H4 (cell line): ENCODE data around the gene MYO15A. TPM values are rescaled to one million over a fixed set of nuclear protein-coding genes. Genes with fewer than 3 reads are reported as not detected.
"Not testable (repeated sequence)": the region's sequence is repeated elsewhere in the genome, so short reads cannot be mapped to it uniquely, and the experiment has no call there.

ENCODE experiments used
- DNase-seq: peaks from one replicate; pipeline ENCODE4 v3.0.0-alpha.2; 2015; ENCODE audit warnings: low spot score
- total RNA-seq: library from RNA; depleted of rRNA; stranded (reverse); fragments of >200 nt; shearing (Covaris generic); gene quantifications from 2 replicates; pipeline ENCODE4 v1.2.3, GENCODE V29; 2014; rRNA removed

MYO15A gene
- total RNA-seq, 1 experiment from 2014 or later, result under 0.01 TPM

- DNase-seq, result not testable (repeated sequence)
Observed at GRCh38 chr17:18216906-18217305, 108.3 kb downstream of the MYO15A start.

- DNase-seq, result peak; percentile 51
Observed at GRCh38 chr17:18217412-18218015, 109.0 kb downstream of the MYO15A start.

GRCh38 chr17:18218756-18219415 is 110.3 kb downstream of the MYO15A start:
- DNase-seq, result no peak

GRCh38 chr17:18224053-18224386 is 115.5 kb downstream of the MYO15A start:
- DNase-seq, result no peak

- DNase-seq, result no peak
Observed at GRCh38 chr17:18224387-18225120, 116.0 kb downstream of the MYO15A start.

GRCh38 chr17:18225121-18225641 is 116.6 kb downstream of the MYO15A start, which contains the start of gene LLGL1:
LLGL1 (plus strand) TSS chr17:18225635; CDS start chr17:18225683, 48 bp downstream.
- peak; percentile 87 for DNase-seq

GRCh38 chr17:18225642-18226283 is 117.2 kb downstream of the MYO15A start:
- DNase-seq, result no peak

- DNase-seq, result no peak
Observed at GRCh38 chr17:18226284-18226945, 117.9 kb downstream of the MYO15A start.

GRCh38 chr17:18227635-18228034 is 119.1 kb downstream of the MYO15A start:
- no peak for DNase-seq

GRCh38 chr17:18228176-18228682 is 119.7 kb downstream of the MYO15A start:
- DNase-seq, result no peak

- no peak for DNase-seq
Observed at GRCh38 chr17:18229254-18229653, 120.7 kb downstream of the MYO15A start.

Other genes with a start within 250 kb of the MYO15A start
- gene TOM1L2, start 136.4 kb upstream of the MYO15A start, total RNA-seq, result 13.2 and 13.4 TPM in 2 replicates
- 1.4 TPM in 1 of 2 replicates, not detected in the other for gene DRC3, start 135.9 kb upstream of the MYO15A start, total RNA-seq
- gene ATPAF2, start 69.6 kb upstream of the MYO15A start, total RNA-seq, result 8.6 and 13.8 TPM in 2 replicates
- 4.1 and 6.0 TPM in 2 replicates for gene GID4, start 69.3 kb upstream of the MYO15A start, total RNA-seq
- 46.6 and 61.5 TPM in 2 replicates for gene DRG2, start 20.8 kb upstream of the MYO15A start, total RNA-seq
- 58.2 and 63.1 TPM in 2 replicates for gene ALKBH5, start 75.1 kb downstream of the MYO15A start, total RNA-seq
- gene LLGL1, start 116.9 kb downstream of the MYO15A start, total RNA-seq, result 12.1 and 14.0 TPM in 2 replicates
- gene FLII, start 150.0 kb downstream of the MYO15A start, total RNA-seq, result 128 and 139 TPM in 2 replicates
- 4.1 and 5.0 TPM in 2 replicates for gene MIEF2, start 151.9 kb downstream of the MYO15A start, total RNA-seq
- 25.6 and 31.1 TPM in 2 replicates for gene TOP3A, start 206.2 kb downstream of the MYO15A start, total RNA-seq
- 6.3 and 7.3 TPM in 2 replicates for gene SMCR8, start 206.5 kb downstream of the MYO15A start, total RNA-seq